Activated naive CD4-positive, alpha-beta T cell (primary cell): ENCODE data around the gene MRTFA.
"Not testable (repeated sequence)": the region's sequence is repeated elsewhere in the genome, so short reads cannot be mapped to it uniquely, and the experiment has no call there.

Source experiments
- DNase-seq, 4 experiments: peaks; one replicate each; lab custom pipeline; 2025; lab: John Stamatoyannopoulos, UW

The MRTFA gene

GRCh38 chr22:40627612-40628011 is 8.9 kb downstream of the MRTFA start:
- no peak for DNase-seq

GRCh38 chr22:40626851-40627250 is 9.7 kb downstream of the MRTFA start:
- DNase-seq = no peak

- DNase-seq = not testable (repeated sequence)
Measured at GRCh38 chr22:40625794-40626193, 10.7 kb downstream of the MRTFA start.

GRCh38 chr22:40625281-40625680 is 11.2 kb downstream of the MRTFA start:
- DNase-seq = not testable (repeated sequence)

- no peak for DNase-seq
Measured at GRCh38 chr22:40624770-40625169, 11.7 kb downstream of the MRTFA start.

- no peak for DNase-seq
Measured at GRCh38 chr22:40621309-40622151, 15.0 kb downstream of the MRTFA start.

- no peak for DNase-seq
Measured at GRCh38 chr22:40620464-40621046, 16.0 kb downstream of the MRTFA start.

- no peak for DNase-seq
Measured at GRCh38 chr22:40618400-40618799, 18.1 kb downstream of the MRTFA start.

GRCh38 chr22:40616578-40616977 is 19.9 kb downstream of the MRTFA start:
- DNase-seq = no peak

- DNase-seq = no peak
Measured at GRCh38 chr22:40613067-40613466, 23.5 kb downstream of the MRTFA start.

- no peak for DNase-seq
Measured at GRCh38 chr22:40612291-40612751, 24.2 kb downstream of the MRTFA start.

- no peak for DNase-seq
Measured at GRCh38 chr22:40611606-40612005, 24.9 kb downstream of the MRTFA start.

GRCh38 chr22:40610329-40610850 is 26.1 kb downstream of the MRTFA start:
- no peak for DNase-seq

- no peak for DNase-seq
Measured at GRCh38 chr22:40609216-40609615, 27.3 kb downstream of the MRTFA start.

- DNase-seq = no peak
Measured at GRCh38 chr22:40607506-40607905, 29.0 kb downstream of the MRTFA start.

- no peak for DNase-seq
Measured at GRCh38 chr22:40606306-40606705, 30.2 kb downstream of the MRTFA start.

- no peak for DNase-seq
Measured at GRCh38 chr22:40605761-40606160, 30.8 kb downstream of the MRTFA start.

- DNase-seq = no peak
Measured at GRCh38 chr22:40603088-40603605, 33.4 kb downstream of the MRTFA start.

GRCh38 chr22:40602231-40602630 is 34.3 kb downstream of the MRTFA start:
- DNase-seq = no peak

GRCh38 chr22:40599731-40600130 is 36.8 kb downstream of the MRTFA start:
- DNase-seq = no peak

- DNase-seq = not testable (repeated sequence)
Measured at GRCh38 chr22:40598712-40599111, 37.8 kb downstream of the MRTFA start.

GRCh38 chr22:40597526-40598430 is 38.7 kb downstream of the MRTFA start:
- DNase-seq = no peak
